Measurements from ENCODE around the gene KIF16B.

DNA sequence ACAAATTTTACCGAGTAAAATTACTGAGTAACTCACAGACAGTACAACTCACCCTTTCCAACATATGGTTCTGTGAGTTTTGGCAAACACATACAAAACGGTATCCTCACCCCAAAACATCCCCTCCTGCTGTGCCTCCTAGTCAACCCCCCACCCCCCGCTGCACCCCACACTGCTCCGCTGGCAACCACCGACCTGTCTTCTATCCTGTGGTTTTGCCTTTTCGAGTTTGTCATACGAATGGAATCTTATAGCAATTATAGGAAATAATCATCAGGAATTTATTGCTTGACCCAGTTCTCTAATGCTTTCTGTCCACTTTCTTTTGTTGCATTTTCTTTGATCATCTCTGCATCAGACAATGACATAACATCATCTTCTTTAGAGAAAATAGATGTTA is 312.3 kb downstream of the KIF16B start:
- TF ChIP-seq POLR2AphosphoS5 (IDR thresholded peaks at IDR 0.05; ENCODE audit: low read depth, low read length) = no peak
- TF ChIP-seq, protein P1, sequence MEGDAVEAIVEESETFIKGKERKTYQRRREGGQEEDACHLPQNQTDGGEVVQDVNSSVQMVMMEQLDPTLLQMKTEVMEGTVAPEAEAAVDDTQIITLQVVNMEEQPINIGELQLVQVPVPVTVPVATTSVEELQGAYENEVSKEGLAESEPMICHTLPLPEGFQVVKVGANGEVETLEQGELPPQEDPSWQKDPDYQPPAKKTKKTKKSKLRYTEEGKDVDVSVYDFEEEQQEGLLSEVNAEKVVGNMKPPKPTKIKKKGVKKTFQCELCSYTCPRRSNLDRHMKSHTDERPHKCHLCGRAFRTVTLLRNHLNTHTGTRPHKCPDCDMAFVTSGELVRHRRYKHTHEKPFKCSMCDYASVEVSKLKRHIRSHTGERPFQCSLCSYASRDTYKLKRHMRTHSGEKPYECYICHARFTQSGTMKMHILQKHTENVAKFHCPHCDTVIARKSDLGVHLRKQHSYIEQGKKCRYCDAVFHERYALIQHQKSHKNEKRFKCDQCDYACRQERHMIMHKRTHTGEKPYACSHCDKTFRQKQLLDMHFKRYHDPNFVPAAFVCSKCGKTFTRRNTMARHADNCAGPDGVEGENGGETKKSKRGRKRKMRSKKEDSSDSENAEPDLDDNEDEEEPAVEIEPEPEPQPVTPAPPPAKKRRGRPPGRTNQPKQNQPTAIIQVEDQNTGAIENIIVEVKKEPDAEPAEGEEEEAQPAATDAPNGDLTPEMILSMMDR (IDR thresholded peaks at IDR 0.05) = no peak
- TF ChIP-seq TCF7L2 (IDR thresholded peaks at IDR 0.05; ENCODE audit: low read depth, low read length) = no peak
- TF ChIP-seq, protein P2, sequence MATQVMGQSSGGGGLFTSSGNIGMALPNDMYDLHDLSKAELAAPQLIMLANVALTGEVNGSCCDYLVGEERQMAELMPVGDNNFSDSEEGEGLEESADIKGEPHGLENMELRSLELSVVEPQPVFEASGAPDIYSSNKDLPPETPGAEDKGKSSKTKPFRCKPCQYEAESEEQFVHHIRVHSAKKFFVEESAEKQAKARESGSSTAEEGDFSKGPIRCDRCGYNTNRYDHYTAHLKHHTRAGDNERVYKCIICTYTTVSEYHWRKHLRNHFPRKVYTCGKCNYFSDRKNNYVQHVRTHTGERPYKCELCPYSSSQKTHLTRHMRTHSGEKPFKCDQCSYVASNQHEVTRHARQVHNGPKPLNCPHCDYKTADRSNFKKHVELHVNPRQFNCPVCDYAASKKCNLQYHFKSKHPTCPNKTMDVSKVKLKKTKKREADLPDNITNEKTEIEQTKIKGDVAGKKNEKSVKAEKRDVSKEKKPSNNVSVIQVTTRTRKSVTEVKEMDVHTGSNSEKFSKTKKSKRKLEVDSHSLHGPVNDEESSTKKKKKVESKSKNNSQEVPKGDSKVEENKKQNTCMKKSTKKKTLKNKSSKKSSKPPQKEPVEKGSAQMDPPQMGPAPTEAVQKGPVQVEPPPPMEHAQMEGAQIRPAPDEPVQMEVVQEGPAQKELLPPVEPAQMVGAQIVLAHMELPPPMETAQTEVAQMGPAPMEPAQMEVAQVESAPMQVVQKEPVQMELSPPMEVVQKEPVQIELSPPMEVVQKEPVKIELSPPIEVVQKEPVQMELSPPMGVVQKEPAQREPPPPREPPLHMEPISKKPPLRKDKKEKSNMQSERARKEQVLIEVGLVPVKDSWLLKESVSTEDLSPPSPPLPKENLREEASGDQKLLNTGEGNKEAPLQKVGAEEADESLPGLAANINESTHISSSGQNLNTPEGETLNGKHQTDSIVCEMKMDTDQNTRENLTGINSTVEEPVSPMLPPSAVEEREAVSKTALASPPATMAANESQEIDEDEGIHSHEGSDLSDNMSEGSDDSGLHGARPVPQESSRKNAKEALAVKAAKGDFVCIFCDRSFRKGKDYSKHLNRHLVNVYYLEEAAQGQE (IDR thresholded peaks at IDR 0.05; ENCODE audit: insufficient read depth in 1 of 2, low read depth in 2 of 2, low read length in 1 of 2) = no peak
- TF ChIP-seq SIN3A (IDR thresholded peaks at IDR 0.05; ENCODE audit: borderline replicate concordance, insufficient read depth, low read depth, low read length) = no peak
